NCI-H69 (cell line): ENCODE data around the gene ADAMTS20.
"Not testable (repeated sequence)": the region's sequence is repeated elsewhere in the genome, so short reads cannot be mapped to it uniquely, and the experiment has no call there.

Source experiments
- DNase-seq: peaks from one replicate; lab custom pipeline; 2025; lab: John Stamatoyannopoulos, UW

Gene ADAMTS20

GRCh38 chr12:43360001-43360400, 192.0 kb downstream of the ADAMTS20 start:
- DNase-seq, result not testable (repeated sequence)

DNA sequence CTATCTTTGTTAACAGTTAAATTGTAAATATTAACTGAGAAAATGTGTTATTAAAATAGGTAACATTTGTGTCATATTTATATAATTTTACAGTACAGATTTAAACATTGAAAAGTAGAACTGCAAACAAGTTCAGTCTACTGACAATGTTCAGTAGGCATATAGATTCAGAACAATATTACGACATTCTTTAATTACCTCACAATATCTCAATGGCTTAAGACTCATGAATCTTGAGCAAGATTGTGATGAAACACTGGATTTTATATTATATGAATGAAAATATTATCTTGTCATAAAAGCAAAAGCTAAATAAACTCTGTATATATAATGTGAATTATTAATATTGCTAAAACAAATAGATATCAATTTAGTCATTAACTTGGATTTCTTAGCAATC, 194.9 kb downstream of the ADAMTS20 start:
- DNase-seq, result no peak

DNA sequence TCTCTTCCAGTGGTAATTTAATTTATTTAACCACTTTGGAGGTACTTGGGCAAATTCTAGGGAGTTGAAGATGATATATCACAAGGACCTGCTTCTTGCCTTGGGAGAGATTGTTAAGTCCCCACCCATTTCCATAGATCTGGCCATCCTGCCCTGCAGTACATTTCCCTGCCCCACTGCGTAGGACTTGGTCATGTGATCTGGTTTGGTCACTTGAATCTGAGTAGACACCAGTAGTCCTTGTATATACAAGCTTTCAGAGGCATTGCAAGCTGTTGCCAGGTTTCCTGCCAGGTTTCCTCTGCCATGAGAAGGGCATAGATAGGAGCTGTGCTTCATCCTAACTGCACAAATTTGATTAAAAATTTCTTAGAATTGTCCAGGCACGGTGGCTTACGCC, 200.0 kb downstream of the ADAMTS20 start:
- DNase-seq, result peak; percentile 24

- DNase-seq, result peak; percentile 30
Observed at GRCh38 chr12:43349863-43350262, 202.1 kb downstream of the ADAMTS20 start.

- DNase-seq, result peak; percentile 19
Observed at GRCh38 chr12:43348221-43348620, 203.8 kb downstream of the ADAMTS20 start.

DNA sequence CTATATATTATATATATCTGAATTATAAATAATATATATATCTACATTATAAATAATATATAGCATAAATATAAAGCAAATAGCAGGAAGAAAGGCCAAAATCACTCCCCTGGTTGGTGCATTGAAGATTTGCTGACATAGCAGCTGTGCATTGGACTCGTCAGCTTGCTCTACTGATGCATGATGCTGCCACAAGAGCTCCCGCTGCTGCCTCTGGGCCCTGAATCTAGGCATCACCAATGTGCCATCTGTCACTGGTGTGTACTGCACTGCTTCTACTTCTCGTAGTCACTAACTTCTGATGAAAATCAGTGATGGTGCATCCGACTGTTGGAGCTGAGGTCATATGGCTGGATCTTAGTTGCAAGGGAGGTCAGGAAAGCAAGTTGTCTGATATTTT, 205.0 kb downstream of the ADAMTS20 start:
- no peak for DNase-seq

GRCh38 chr12:43345023-43345422, 207.0 kb downstream of the ADAMTS20 start:
- DNase-seq, result no peak

- DNase-seq, result not testable (repeated sequence)
Observed at GRCh38 chr12:43341785-43342313, 210.2 kb downstream of the ADAMTS20 start.

- peak; percentile 95 for DNase-seq
Observed at GRCh38 chr12:43338848-43339526, 213.0 kb downstream of the ADAMTS20 start.

- peak; percentile 10 for DNase-seq
Observed at GRCh38 chr12:43337571-43338444, 214.2 kb downstream of the ADAMTS20 start.

GRCh38 chr12:43336962-43337555, 214.9 kb downstream of the ADAMTS20 start:
- DNase-seq, result peak; percentile 52

GRCh38 chr12:43333644-43334043, 218.4 kb downstream of the ADAMTS20 start:
- DNase-seq, result peak; percentile 92

DNA sequence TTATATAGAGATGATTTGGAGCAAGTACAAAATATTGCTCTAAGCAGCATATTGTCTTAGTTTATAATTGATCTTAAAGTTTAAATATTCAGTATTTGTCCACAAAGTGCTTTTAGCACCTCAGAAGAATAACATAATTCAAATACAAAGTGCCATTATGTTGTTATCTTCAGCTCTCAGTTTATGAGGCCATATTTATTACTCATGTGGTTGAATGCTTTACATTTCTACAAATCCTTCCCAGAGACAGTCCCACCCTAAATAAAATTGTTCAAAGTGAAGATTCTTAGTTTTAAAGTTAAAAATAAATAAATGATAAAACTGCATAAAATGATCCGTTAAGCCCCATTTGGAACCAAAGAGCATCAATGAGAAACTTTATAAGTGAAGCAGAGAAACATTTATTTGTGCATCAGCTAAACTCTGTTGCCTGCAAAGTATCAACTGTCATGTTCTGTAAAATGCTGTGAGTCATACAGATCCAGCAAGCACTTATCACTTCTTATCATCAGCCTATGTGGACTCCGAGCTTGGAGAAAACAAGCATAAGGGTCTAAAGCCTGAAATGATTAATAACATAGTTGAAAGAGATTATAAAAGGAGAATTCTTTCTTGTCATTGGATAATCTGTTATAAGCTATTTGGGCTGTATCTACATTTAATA, 218.9 kb downstream of the ADAMTS20 start:
- peak; percentile 34 for DNase-seq

- DNase-seq, result no peak
Observed at GRCh38 chr12:43331935-43332334, 220.1 kb downstream of the ADAMTS20 start.

- no peak for DNase-seq
Observed at GRCh38 chr12:43329375-43329774, 222.6 kb downstream of the ADAMTS20 start.

DNA sequence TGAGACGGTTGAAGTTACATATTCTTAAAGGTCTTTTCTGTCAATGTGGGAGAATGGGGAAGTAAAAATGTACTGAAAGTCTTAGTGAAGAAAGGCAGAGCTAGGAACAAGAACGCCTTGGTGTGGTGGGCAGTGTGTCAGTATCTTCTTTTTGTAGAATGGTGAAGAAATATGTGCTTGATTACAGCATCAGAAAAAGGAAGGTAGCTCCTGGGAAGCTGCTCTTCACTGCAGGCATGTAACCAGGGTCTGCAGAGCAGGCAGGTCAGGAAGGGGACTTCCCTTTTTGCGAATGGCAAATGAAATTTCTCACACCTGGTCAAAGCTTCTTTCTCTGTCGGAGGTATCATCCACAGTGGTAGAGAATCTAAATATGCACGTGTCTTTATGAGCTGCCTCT, 226.2 kb downstream of the ADAMTS20 start:
- DNase-seq, result no peak

GRCh38 chr12:43320281-43320680, 231.7 kb downstream of the ADAMTS20 start:
- no peak for DNase-seq

GRCh38 chr12:43318021-43318420, 234.0 kb downstream of the ADAMTS20 start:
- no peak for DNase-seq

DNA sequence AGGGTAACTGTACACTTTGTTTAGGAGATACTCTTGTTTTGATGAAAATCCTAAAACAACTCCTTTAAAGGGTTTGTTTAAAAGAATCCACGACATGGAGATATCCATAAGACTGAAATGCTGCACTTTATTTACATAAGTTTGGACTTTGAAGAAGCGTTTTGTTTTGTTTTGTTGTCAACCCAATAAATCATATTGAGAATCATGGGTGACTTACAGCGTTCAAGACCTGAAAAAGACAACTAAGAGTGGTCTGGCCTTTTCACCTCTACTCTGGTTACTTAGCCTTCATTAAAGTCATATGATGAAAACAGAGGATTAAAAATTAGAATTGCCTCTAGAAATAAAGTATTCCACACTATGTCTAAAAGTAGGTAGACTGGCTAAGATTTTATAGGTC, 234.8 kb downstream of the ADAMTS20 start:
- no peak for DNase-seq

GRCh38 chr12:43316520-43316919, 235.5 kb downstream of the ADAMTS20 start:
- DNase-seq, result no peak

DNA sequence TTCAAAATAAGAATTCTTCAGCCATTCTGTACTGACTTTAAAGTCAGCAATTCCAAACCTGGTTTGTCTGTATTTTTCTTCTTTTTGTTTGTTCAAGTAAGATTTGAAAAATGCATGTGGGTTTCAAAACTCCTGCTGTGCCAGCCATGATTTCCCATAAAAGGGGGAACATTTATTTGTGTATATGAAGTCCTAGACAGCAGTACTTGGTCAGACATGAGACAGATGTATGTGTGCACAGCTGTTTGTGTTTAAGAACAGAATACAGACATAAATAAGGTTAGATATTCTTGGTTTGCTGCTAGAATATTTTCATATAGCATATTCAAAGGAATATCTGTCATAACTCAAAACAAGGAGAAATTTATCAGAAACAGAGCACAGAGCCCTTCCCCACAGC, 236.0 kb downstream of the ADAMTS20 start:
- DNase-seq, result no peak

GRCh38 chr12:43312991-43313505, 239.0 kb downstream of the ADAMTS20 start:
- DNase-seq, result no peak
